ENCODE data around the gene LDLRAD3.

Gene LDLRAD3

GRCh38 chr11:35962369-35963138, 18.7 kb downstream of the LDLRAD3 start:
- H3K27me3 ChIP-seq (ENCODE audit: insufficient read depth, low read length, poor library complexity): no peaks in the 10 kb centered on the region
- H4K5ac ChIP-seq (ENCODE audit: low read length): no peak overlapping the region
- H3K56ac ChIP-seq (ENCODE audit: low read length): no peak overlapping the region
- H3K23ac ChIP-seq (ENCODE audit: low read length): no peak overlapping the region
- H3K36me3 ChIP-seq (ENCODE audit: control insufficient read depth, insufficient read depth, low read length): no peaks in the 10 kb centered on the region
- no peak for DNase-seq
- no peak overlapping the region for H2BK5ac ChIP-seq (ENCODE audit: low read length)
- no peak overlapping the region for H3K4ac ChIP-seq (ENCODE audit: low read depth, low read length)
- no CpG with 5 or more reads among the region's 8 CpGs for WGBS (ENCODE audit: extremely low coverage, insufficient coverage, low lambda C conversion rate)
- no peak overlapping the region for H3K4me2 ChIP-seq (ENCODE audit: low read length)
- H3K9ac ChIP-seq (ENCODE audit: low read length): no peak overlapping the region
- peaks cover 19% of the 10 kb centered on the region for H3K79me1 ChIP-seq (ENCODE audit: low read length)
- H2AK5ac ChIP-seq (ENCODE audit: low read length): no peak overlapping the region
- no peak overlapping the region for H2BK15ac ChIP-seq (replicated peaks; ENCODE audit: low read depth)
- H3K4me3 ChIP-seq (ENCODE audit: low read length): no peak overlapping the region
- H3K18ac ChIP-seq (ENCODE audit: low read length): no peak overlapping the region
- H3K79me2 ChIP-seq (ENCODE audit: control insufficient read depth, insufficient read depth, low read length): peaks cover 23% of the 10 kb centered on the region
- no peak overlapping the region for H3K27ac ChIP-seq (ENCODE audit: low read depth, low read length)
- H4K8ac ChIP-seq (ENCODE audit: low read depth, low read length): no peak overlapping the region
- H3K4me1 ChIP-seq (ENCODE audit: control insufficient read depth, low read depth, low read length): no peaks in the 10 kb centered on the region
- no peak overlapping the region for H2BK120ac ChIP-seq (ENCODE audit: low read depth, low read length)

GRCh38 chr11:35963911-35964310, 20.0 kb downstream of the LDLRAD3 start:
- Histone ChIP-seq H3K9ac (ENCODE audit: low read length) (no peak overlapping the region), H2BK120ac (ENCODE audit: low read depth, low read length) (no peak overlapping the region), H3K18ac (ENCODE audit: low read length) (no peak overlapping the region), H4K5ac (ENCODE audit: low read length) (no peak overlapping the region), H3K79me2 (ENCODE audit: control insufficient read depth, insufficient read depth, low read length) (peaks cover 21% of the 10 kb centered on the region), H3K4ac (ENCODE audit: low read depth, low read length) (no peak overlapping the region), H3K4me2 (ENCODE audit: low read length) (no peak overlapping the region), H2BK15ac (replicated peaks; ENCODE audit: low read depth) (no peak overlapping the region), H2BK5ac (ENCODE audit: low read length) (no peak overlapping the region), H3K79me1 (ENCODE audit: low read length) (peaks cover 21% of the 10 kb centered on the region), H3K36me3 (ENCODE audit: control insufficient read depth, insufficient read depth, low read length) (no peaks in the 10 kb centered on the region), H3K4me1 (ENCODE audit: control insufficient read depth, low read depth, low read length) (peaks cover 5% of the 10 kb centered on the region), H3K27ac (ENCODE audit: low read depth, low read length) (no peak overlapping the region), H3K4me3 (ENCODE audit: low read length) (no peak overlapping the region), H4K8ac (ENCODE audit: low read depth, low read length) (no peak overlapping the region), H3K23ac (ENCODE audit: low read length) (no peak overlapping the region), H3K27me3 (ENCODE audit: insufficient read depth, low read length, poor library complexity) (no peaks in the 10 kb centered on the region), H3K56ac (ENCODE audit: low read length) (no peak overlapping the region), H2AK5ac (ENCODE audit: low read length) (no peak overlapping the region)
- no peak for DNase-seq
- no CpG with 5 or more reads among the region's 3 CpGs for WGBS (ENCODE audit: extremely low coverage, insufficient coverage, low lambda C conversion rate)

DNA sequence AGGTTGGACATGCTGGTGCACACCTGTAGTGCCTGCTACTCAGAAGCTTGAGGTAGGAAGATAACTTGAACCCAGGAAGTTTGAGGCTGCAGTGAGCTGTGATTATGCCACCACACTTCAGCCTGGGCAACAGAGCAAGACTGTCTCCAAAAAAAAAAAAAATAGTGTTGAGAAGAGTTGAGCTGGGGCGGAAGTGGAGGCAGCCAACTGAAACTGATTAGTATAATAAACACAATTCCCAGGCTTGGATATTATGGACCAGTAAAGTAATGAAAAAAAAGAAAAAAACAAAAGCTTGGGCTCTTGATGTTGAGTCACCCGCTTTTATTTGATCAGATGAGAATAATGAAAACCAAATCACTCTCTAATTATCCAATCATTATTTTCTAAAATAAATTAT, 21.0 kb downstream of the LDLRAD3 start:
- H4K8ac ChIP-seq (ENCODE audit: low read depth, low read length): no peak overlapping the region
- H2AK5ac ChIP-seq (ENCODE audit: low read length): no peak overlapping the region
- no CpG with 5 or more reads among the region's 2 CpGs for WGBS (ENCODE audit: extremely low coverage, insufficient coverage, low lambda C conversion rate)
- peaks cover 19% of the 10 kb centered on the region for H3K79me2 ChIP-seq (ENCODE audit: control insufficient read depth, insufficient read depth, low read length)
- DNase-seq: no peak
- H3K23ac ChIP-seq (ENCODE audit: low read length): no peak overlapping the region
- H2BK120ac ChIP-seq (ENCODE audit: low read depth, low read length): no peak overlapping the region
- H3K4me3 ChIP-seq (ENCODE audit: low read length): no peak overlapping the region
- H3K36me3 ChIP-seq (ENCODE audit: control insufficient read depth, insufficient read depth, low read length): no peaks in the 10 kb centered on the region
- H3K4me2 ChIP-seq (ENCODE audit: low read length): no peak overlapping the region
- H3K18ac ChIP-seq (ENCODE audit: low read length): no peak overlapping the region
- no peak overlapping the region for H3K27ac ChIP-seq (ENCODE audit: low read depth, low read length)
- H4K5ac ChIP-seq (ENCODE audit: low read length): no peak overlapping the region
- no peak overlapping the region for H3K4ac ChIP-seq (ENCODE audit: low read depth, low read length)
- H3K9ac ChIP-seq (ENCODE audit: low read length): no peak overlapping the region
- H3K27me3 ChIP-seq (ENCODE audit: insufficient read depth, low read length, poor library complexity): no peaks in the 10 kb centered on the region
- H2BK5ac ChIP-seq (ENCODE audit: low read length): no peak overlapping the region
- no peak overlapping the region for H3K56ac ChIP-seq (ENCODE audit: low read length)
- H3K4me1 ChIP-seq (ENCODE audit: control insufficient read depth, low read depth, low read length): peaks cover 5% of the 10 kb centered on the region
- peaks cover 19% of the 10 kb centered on the region for H3K79me1 ChIP-seq (ENCODE audit: low read length)
- no peak overlapping the region for H2BK15ac ChIP-seq (replicated peaks; ENCODE audit: low read depth)

- Histone ChIP-seq H3K27me3 (ENCODE audit: insufficient read depth, low read length, poor library complexity) (no peaks in the 10 kb centered on the region), H2BK120ac (ENCODE audit: low read depth, low read length) (no peak overlapping the region), H3K18ac (ENCODE audit: low read length) (no peak overlapping the region), H3K79me1 (ENCODE audit: low read length) (peaks cover 32% of the 10 kb centered on the region), H3K4me3 (ENCODE audit: low read length) (no peak overlapping the region), H3K4me1 (ENCODE audit: control insufficient read depth, low read depth, low read length) (peaks cover 5% of the 10 kb centered on the region), H3K56ac (ENCODE audit: low read length) (no peak overlapping the region), H2BK15ac (replicated peaks; ENCODE audit: low read depth) (no peak overlapping the region), H3K23ac (ENCODE audit: low read length) (no peak overlapping the region), H3K36me3 (ENCODE audit: control insufficient read depth, insufficient read depth, low read length) (no peaks in the 10 kb centered on the region), H2BK5ac (ENCODE audit: low read length) (no peak overlapping the region), H3K79me2 (ENCODE audit: control insufficient read depth, insufficient read depth, low read length) (peaks cover 21% of the 10 kb centered on the region), H3K4ac (ENCODE audit: low read depth, low read length) (no peak overlapping the region), H4K5ac (ENCODE audit: low read length) (no peak overlapping the region), H3K4me2 (ENCODE audit: low read length) (no peak overlapping the region), H4K8ac (ENCODE audit: low read depth, low read length) (no peak overlapping the region), H3K27ac (ENCODE audit: low read depth, low read length) (no peak overlapping the region), H2AK5ac (ENCODE audit: low read length) (no peak overlapping the region), H3K9ac (ENCODE audit: low read length) (no peak overlapping the region)
- WGBS (ENCODE audit: extremely low coverage, insufficient coverage, low lambda C conversion rate): no CpG with 5 or more reads among the region's 2 CpGs
- DNase-seq: no peak
Observed at GRCh38 chr11:35967042-35967441, 23.2 kb downstream of the LDLRAD3 start.

DNA sequence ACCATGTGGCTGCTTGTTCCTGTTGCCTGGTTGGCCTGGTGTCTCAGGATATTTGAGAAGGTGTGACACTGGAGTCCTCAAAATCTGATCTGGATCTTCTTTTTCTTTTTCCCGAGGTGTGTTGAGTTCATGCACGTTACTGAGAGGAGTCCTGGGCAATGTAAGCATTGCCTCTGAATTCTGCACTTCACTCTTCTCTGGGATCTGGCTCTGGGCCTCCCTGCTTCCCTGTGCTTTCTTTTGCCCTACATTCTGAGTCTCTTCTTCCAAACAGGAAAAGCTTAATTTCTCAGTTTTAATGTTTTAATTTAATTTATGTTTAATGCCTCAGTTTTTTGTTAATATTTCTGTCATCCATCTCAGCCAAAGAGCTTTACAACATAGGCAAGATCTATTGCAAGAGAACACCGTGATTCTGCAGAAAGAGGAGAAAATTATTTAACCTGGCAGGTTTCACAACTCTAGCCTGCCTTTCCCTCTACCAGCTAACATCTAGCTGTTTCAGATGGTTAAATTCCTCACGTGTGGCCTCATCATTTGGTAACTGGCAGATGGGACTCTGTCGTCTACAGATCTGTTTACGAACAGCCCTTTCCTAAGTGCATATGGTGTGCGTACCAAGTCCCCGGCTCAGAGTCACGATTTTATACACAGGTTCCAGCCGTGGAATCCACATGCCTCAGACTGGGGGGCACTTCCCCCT, 24.7 kb downstream of the LDLRAD3 start:
- no peak overlapping the region for H4K8ac ChIP-seq (ENCODE audit: low read depth, low read length)
- H3K4me3 ChIP-seq (ENCODE audit: low read length): no peak overlapping the region
- no peak overlapping the region for H2BK15ac ChIP-seq (replicated peaks; ENCODE audit: low read depth)
- peak; percentile 23 for DNase-seq
- no peak overlapping the region for H2BK5ac ChIP-seq (ENCODE audit: low read length)
- H3K4ac ChIP-seq (ENCODE audit: low read depth, low read length): no peak overlapping the region
- H3K9ac ChIP-seq (ENCODE audit: low read length): no peak overlapping the region
- H3K23ac ChIP-seq (ENCODE audit: low read length): no peak overlapping the region
- H3K79me1 ChIP-seq (ENCODE audit: low read length): peaks cover 30% of the 10 kb centered on the region
- no CpG with 5 or more reads among the region's 10 CpGs for WGBS (ENCODE audit: extremely low coverage, insufficient coverage, low lambda C conversion rate)
- H3K18ac ChIP-seq (ENCODE audit: low read length): no peak overlapping the region
- H3K56ac ChIP-seq (ENCODE audit: low read length): no peak overlapping the region
- H3K36me3 ChIP-seq (ENCODE audit: control insufficient read depth, insufficient read depth, low read length): no peaks in the 10 kb centered on the region
- H3K4me2 ChIP-seq (ENCODE audit: low read length): no peak overlapping the region
- peaks cover 5% of the 10 kb centered on the region for H3K4me1 ChIP-seq (ENCODE audit: control insufficient read depth, low read depth, low read length)
- H2AK5ac ChIP-seq (ENCODE audit: low read length): no peak overlapping the region
- H2BK120ac ChIP-seq (ENCODE audit: low read depth, low read length): no peak overlapping the region
- H4K5ac ChIP-seq (ENCODE audit: low read length): no peak overlapping the region
- H3K79me2 ChIP-seq (ENCODE audit: control insufficient read depth, insufficient read depth, low read length): peaks cover 21% of the 10 kb centered on the region
- no peaks in the 10 kb centered on the region for H3K27me3 ChIP-seq (ENCODE audit: insufficient read depth, low read length, poor library complexity)
- H3K27ac ChIP-seq (ENCODE audit: low read depth, low read length): no peak overlapping the region
